HG03097 (cell line): ENCODE results near the gene GCLM.
"Not testable (repeated sequence)": the region's sequence is repeated elsewhere in the genome, so short reads cannot be mapped to it uniquely, and the experiment has no call there.

Experiments used
- ATAC-seq: cut with Tn5 transposase; IDR thresholded peaks from one replicate; pipeline ENCODE4 v1.9.1; 2021; ENCODE audit not compliant: unreplicated experiment, low FRiP score

GCLM gene

DNA sequence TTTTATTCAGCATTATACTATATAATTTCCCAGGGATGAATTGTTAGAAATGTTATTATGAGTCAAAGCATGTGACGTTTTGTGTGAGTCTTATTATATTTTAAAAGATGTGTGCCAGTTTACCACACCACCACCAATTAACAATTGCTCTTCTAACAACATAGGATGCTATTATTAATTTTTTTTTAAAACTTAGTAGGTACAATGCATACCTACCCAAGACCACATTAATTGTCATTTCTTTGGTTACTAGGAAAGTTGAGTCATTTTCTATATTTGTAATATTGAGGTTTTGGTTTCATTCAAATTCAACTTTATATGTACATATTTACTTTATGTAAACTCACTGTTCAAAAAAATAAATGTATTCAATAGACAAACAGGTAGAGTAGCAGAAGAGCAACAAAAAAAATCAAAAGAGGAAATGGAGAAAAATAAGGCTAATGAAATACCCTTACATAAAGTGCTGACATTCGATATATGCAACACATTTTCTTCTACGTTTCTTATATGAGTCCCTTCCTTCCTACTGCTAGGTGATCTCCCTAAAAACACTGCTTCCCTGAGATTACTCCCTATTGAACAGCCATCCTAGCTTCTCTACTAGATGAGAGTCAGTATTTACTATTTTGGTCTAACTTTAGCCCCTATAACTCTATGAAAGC lies 9.6 kb downstream of the GCLM start:
- no peak for ATAC-seq

DNA sequence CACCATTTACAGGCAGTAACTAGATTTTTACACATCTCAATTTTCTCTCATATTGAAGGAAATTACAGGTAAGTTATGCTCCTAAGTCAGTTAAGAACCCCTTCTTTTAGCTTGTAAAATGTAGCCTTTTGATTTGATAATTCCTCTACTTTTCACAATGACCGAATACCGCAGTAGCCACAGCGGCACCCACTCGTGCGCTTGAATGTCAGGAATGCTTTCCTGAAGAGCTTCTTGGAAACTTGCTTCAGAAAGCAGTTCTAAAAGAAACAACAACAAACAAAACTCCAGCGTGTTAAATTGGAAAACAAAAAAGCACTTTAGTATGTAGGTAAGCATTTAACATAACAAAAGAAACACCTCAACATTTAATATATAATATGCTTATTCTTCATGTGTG lies 20.3 kb downstream of the GCLM start:
- no peak for ATAC-seq

DNA sequence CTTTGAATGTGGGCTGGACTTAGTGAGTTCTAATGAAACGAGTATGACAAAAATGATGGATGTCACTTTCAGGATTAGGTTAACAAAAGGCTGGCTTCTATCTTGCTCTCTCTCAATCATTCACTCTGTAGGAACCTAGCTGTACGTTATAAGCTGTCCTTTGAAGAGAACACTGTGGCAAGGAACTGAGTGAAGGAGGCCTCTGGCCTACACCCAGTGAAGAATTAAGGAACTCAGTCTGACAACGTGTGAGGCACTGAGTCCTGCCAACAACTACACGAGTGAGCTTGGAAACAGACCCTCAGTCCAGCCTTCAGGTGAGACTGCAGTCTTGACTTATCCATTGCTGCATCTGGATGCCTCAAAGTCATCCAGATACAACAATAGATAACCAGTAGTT lies 27.0 kb downstream of the GCLM start:
- no peak for ATAC-seq

DNA sequence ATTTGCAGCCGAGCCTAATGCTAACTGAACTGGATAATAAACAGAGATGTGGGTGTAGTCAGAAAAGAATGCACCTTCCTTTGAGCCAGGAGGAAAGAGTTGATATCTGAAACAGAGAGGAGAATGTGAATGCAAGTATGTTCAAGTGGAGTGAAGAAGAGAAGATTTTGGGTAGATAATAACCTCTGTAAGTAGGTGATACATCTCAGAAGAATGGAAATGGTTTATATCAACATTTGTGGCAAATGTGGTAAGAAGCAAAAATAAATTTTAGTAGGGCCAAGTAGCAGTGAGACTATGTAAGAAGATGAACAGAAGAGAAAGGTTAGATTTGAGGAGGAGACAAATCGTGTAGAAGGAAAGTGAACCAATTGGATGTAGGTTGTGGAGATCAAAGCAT lies 28.5 kb downstream of the GCLM start:
- no peak for ATAC-seq

DNA sequence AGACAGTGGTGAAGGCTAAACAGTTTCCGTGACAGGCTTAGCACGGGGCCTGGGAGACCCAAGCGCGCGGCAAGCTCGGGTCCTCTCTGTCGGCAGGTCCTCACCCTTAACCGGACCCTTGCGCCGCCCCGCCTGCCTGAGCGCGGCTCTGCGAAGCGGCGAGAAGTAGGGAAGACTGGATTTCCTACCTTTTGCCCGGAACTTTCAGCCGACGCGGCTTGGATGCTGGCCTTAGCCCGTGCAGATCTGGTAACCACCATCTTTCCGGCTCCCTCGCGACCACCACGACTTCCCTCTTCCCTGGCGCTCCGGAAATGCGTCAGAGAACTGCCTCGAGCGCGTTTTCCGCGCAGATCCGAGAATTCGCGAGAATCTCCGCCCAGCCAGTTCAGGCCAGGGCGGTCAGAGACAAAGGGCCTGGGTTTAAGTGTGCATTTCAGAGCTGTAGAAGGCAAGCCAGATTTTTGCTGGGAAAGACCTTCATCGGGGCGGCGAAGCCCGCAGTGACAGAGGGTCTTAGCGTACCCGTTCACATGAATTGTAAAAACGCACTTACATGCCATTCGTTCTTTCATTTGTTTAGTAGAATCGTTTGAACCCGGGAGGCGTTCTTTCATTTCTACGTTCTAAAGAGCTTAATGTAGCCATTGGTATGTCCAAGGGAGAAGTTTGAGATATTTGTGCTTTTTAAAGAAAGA lies 30.2 kb downstream of the GCLM start, which contains the start of gene DNTTIP2:
Gene DNTTIP2 (minus strand): TSS at position 318 of the 698 bp plus-strand sequence. CDS start 58 bp downstream, at position 260.
- ATAC-seq: peak; percentile 89

DNA sequence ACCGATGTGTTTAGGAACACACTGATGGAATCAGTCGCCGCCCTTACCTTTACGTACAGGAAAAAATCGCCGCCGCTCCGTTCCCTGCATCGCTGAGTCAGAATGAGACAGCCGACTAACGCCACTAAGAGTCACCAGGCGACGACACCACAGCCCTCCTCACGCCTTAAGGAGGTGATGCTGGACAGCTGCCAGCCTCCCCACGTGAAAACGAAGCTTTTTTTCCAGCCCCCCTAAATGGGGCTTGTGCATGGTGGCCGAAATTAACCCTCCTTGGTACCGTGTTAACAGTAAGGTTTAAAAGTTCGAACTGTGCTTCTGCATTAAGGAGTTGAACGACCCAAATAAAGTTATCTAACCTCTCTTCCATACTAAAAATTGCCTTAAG lies 30.7 kb downstream of the GCLM start:
- peak; percentile 36 for ATAC-seq

DNA sequence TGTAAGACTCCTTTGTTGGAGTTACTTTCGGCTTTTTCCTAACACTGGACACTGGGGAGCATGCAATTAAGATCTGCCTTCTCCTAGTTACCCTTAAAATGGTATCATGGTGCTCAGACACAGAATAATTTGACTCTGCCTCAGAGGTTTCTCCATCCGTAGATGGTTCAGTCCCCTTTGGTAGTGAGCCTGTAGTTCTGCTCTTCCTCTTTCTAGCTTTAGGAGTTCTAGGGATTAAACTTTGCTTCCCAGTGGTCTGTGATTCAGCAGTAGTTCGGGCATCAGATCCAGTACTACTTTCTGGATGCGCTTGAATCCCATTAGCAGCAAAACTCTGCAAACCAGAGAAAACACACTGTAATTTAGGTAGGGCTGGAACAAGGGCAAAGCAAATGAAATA lies 31.7 kb downstream of the GCLM start:
- no peak for ATAC-seq

DNA sequence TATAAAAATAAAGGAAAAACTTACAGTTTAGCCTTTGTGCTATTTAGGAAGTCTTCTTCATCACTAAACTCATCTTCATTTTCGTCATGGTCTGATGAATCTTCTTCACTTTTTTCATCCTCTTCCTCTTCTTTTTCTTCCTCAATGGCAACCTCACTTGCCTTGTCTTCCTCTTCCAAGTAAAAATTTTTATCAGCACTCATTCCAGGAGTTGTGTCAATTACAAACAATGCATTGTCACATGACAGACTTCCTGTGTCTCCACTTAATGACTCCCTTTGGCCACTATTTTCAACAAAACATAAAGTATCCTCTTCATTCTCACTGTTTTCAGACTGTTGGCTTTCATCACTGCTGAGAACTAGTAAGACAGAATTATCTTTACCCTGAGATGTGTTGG lies 33.0 kb downstream of the GCLM start:
- ATAC-seq: no peak

DNA sequence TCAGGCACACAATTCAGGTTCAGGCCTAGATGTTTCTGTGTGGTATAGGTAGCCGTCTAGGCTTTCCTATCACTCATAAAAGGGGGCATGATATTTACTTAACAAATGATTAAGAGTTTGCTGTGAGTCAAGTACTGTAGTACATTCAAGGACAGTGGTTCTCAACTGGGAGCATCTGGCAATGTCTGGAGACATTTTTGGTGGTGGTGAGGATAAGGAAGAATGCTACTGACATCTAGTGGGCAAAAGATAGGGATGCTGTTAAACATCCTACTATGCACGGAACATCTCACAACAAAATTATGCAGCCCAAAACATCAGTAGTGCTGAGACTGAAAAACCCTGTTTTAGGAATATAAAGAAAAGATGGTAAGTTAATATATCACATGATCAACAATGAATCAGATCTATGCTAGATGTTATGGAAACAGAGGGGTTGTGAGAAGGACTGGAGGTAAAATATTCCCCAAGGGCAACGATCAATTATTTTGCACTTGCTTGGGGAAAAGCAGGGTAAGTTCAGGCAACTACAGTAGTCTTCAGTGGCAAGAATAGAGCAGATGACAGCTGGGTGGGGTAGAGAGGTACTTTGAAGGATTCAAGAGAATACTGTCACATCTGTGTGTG lies 35.1 kb downstream of the GCLM start:
- ATAC-seq: no peak

DNA sequence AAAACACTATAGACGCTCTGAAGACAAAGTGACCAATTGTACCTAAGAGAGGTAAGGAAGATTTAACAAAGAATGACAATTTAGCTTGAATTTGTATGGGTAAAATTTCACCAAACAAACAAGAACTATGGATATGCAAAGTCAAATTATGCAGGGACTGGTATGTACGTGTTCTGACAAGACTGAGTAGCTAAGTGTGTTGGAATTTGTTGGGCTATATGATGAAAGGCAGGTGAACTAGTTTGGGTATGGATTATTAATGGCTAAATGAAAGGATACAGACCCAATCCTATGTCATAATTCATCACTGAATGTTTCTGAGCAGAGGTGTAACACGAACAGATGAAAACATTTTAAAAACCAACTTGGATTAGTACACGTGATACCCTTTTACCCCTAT lies 37.9 kb downstream of the GCLM start:
- no peak for ATAC-seq

DNA sequence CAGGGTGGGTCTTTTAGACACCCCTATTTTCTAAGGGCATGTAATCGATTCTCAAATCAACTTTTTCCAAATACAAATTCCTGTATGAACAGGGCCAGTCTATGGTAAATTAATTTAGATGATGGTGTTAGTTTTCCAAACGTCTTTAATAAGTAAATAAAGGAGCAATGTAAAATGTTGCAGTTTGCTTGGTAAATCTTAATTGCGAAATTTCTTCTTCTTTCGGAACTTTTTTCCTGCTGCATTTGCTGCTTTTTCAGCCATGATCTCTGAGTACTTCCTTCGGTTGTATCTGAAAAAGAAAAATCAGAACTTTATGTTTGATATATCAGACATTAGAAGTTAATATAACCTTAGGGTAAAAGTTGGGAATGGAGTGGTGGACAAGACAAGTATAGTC lies 39.6 kb downstream of the GCLM start:
- ATAC-seq: no peak

DNA sequence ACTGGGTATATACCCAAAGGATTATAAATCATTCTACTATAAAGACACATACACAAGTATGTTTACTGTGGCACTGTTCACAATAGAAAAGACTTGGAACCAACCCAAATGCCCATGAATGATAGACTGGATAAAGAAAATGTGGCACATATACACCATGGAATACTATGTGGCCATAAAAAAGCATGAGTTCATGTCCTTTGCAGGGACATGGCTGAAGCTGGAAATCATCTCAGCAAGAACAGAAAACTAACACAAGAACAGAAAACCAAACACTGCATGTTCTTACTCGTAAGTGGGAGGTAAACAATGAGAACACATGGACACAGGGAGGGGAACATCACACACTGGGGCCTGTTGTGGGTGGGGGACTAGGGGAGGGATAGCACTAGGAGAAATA lies 40.7 kb downstream of the GCLM start:
- ATAC-seq: not testable (repeated sequence)

DNA sequence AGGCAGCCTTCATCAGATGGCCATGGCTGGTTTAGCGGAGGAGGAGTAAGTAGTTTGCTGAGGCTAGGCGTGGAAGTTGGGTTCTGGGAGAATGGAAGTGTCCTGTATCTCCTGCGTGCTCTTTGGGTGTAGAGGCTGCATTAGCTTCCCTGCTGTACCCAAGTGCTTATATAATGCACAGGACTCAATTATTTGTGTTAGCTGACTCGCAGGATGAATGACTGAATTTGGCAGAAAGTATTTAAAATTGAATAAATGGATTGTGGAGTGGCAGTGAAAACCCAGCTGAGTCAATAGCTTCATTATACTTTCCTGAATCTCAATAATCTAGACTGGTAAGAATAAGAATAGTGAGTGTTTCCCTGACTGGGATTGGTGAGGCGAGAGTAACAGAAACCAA lies 44.0 kb downstream of the GCLM start:
- ATAC-seq: no peak

DNA sequence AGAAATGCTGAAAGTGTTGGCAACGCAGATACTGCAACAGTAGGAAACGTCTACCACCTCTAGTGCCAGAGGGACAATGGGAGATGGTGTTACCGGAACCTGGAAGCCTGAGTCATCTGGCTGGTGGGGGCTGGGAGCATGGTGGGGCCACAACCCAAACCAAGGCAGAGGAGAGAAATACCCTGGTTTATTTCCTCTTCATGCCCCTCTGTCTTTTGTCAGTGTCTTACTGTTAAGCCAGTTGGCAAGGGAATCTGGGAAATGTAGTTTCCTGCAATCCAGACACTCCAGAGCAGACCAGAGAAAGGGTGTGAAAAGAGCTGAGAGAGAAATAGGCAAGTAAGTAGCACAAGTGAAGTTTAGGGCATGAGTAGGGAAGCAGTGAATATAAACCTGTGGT lies 45.1 kb downstream of the GCLM start:
- no peak for ATAC-seq

DNA sequence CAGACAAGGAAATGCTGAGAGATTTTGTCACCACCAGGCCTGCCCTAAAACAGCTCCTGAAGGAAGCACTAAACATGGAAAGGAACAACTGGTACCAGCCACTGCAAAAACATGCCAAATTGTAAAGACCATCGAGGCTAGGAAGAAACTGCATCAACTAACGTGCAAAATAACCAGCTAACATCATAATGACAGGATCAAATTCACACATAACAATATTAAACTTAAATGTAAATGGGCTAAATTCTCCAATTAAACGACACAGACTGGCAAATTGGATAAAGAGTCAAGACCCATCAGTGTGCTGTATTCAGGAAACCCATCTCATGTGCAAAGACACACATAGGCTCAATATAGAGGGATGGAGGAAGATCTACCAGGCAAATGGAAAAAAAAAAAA lies 51.6 kb downstream of the GCLM start:
- ATAC-seq: not testable (repeated sequence)

DNA sequence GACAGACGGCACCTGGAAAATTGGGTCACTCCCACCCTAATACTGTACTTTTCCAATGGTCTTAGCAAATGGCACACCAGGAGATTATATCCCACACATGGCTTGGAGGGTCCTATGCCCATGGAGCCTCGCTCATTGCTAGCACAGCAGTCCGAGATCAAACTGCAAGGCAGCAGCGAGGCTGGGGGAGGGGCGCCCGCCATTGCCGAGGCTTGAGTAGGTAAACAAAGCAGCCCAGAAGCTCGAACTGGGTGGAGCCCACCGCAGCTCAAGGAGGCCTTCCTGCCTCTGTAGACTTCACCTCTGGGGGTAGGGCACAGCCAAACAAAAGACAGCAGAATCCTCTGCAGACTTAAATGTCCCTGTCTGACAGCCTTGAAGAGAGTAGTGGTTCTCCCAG lies 53.2 kb downstream of the GCLM start:
- not testable (repeated sequence) for ATAC-seq

DNA sequence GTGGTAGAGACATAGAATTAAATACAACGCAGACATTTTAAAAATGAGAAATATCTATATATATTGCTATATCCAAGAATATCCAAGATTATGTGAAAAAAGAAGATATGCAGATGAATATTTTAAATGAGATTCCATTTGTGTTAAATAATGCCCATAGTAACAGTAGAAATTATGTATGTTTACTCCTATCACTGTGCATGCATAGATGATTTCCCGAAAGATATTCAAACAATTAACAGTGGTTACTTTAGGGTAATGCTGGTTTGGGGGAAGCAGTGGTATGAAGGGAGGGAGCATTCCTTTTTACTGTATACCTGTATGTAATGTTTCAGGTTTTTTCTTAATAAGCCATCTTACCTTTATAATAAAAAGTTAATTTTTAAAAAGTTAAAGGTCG lies 55.3 kb downstream of the GCLM start:
- ATAC-seq: no peak

DNA sequence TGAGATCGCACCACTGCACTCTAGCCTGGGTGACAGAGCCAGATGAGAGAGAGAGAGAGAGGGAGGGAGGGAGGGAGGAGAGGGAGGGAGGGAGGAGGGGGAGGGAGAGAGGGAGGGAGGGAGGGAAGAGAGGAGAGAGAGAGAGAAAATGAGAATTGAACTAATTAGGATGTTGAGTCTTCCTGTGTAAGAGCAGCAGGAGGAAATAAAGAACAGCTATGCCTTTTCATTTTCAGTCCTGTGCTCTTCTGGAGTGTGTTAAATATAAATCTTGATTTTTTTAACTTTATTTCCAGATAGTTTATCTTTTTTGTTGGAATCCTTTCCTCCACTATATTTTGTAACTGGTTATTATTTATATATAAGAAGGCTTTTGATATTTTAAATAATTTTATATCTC lies 57.4 kb downstream of the GCLM start:
- no peak for ATAC-seq

DNA sequence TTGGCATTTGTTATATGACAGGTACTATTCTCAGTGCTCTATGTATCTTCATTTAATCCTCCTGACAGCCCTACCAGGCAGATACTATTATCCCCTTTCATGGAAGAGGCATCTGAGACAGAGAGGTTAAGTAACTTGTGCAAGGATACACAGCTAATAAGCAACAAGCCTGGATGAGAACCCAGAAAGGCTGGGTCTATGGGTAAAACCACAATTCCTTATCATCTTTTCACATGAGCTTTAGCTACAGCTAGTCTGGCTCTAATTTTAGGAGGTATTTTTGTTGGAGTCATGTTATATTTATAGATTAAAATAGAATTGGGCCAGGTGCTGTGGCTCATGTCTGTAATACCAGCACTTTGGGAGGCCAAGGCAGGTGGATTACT lies 57.9 kb downstream of the GCLM start:
- ATAC-seq: no peak

DNA sequence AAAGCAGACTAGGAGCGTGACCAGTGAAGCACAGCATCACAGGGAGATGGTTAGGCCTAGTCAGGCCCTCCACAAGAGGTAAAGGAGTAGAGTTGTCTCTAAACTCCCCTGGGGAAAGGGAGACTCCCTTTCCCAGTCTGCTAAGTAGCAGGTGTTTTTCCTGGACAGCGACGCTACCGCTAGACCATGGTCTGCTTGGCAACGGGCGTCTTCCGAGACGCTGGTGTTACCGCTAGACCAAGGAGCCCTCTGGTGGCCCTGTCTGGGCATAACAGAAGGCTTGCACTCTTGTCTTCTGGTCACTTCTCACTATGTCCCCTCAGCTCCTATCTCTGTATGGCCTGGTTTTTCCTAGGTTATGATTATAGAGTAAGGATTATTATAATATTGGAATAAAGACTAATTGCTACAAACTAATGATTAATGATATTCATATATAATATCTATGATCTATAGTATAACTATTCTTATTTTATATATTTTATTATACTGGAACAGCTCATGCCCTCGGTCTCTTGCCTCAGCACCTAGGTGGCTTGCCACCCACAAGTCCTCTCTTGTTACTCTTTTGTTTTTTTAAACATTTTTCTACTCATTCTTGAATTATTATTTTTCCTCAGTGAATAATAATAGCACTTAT lies 58.4 kb downstream of the GCLM start:
- ATAC-seq: not testable (repeated sequence)

DNA sequence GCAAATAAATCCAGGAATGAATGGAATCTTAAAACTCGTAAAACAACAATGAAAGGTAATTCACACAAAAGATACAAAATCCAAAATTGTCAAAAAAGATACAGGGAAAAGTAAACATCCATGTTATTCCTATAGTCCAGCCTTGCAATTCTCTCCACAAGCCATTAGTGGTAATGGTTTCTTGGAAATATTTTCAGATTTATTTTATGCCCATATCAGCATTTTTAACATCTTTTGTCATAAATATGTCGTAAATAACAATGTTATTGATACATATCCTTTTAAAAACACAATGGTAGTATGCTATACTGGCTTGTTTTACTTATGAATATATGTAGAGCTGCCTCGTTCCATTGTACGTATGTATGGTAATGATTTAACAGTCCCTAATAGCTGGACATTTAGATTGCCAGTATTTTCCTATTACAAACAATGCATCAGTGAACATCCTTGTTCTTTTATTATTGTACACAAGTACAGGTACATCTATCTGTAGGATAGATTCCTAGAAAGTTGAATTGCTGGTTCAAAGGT lies 60.8 kb downstream of the GCLM start:
- no peak for ATAC-seq
